Embryonic facial prominence (tissue), 1 donor: ENCODE data around the gene RNPC3.

Source experiments
- DNase-seq: peaks from one replicate; pipeline ENCODE4 v3.0.0-alpha.2; 2016; ENCODE audit errors: extremely low spot score

Gene RNPC3

GRCh38 chr1:103525607-103526507 is at the start of gene RNPC3:
Gene RNPC3 (plus strand): TSS chr1:103525699. CDS start chr1:103526071, 372 bp downstream.
- peak; percentile 88 for DNase-seq

- DNase-seq, result no peak
Measured at GRCh38 chr1:103477101-103477500, 48.4 kb upstream of the RNPC3 start.

GRCh38 chr1:103489935-103490334 is 35.6 kb upstream of the RNPC3 start:
- DNase-seq, result no peak

GRCh38 chr1:103492003-103492625 is 33.4 kb upstream of the RNPC3 start:
- DNase-seq, result no peak

GRCh38 chr1:103496014-103496635 is 29.4 kb upstream of the RNPC3 start:
- DNase-seq, result no peak

- DNase-seq, result no peak
Measured at GRCh38 chr1:103497404-103497803, 28.1 kb upstream of the RNPC3 start.

- no peak for DNase-seq
Measured at GRCh38 chr1:103509250-103509649, 16.2 kb upstream of the RNPC3 start.

- DNase-seq, result no peak
Measured at GRCh38 chr1:103513711-103514110, 11.8 kb upstream of the RNPC3 start.

- DNase-seq, result peak; percentile 15
Measured at GRCh38 chr1:103514920-103515503, 10.5 kb upstream of the RNPC3 start.

- no peak for DNase-seq
Measured at GRCh38 chr1:103516283-103516682, 9.2 kb upstream of the RNPC3 start.

- no peak for DNase-seq
Measured at GRCh38 chr1:103516693-103517092, 8.8 kb upstream of the RNPC3 start.

GRCh38 chr1:103517380-103518047 is 8.0 kb upstream of the RNPC3 start:
- DNase-seq, result no peak

- no peak for DNase-seq
Measured at GRCh38 chr1:103520822-103521221, 4.7 kb upstream of the RNPC3 start.

- DNase-seq, result no peak
Measured at GRCh38 chr1:103523346-103523745, 2.2 kb upstream of the RNPC3 start.

GRCh38 chr1:103525114-103525606 is 339 bp upstream of the RNPC3 start:
- peak; percentile 19 for DNase-seq

GRCh38 chr1:103527331-103527730 is 1.8 kb downstream of the RNPC3 start:
- DNase-seq, result no peak

- no peak for DNase-seq
Measured at GRCh38 chr1:103529746-103530145, 4.2 kb downstream of the RNPC3 start.

- no peak for DNase-seq
Measured at GRCh38 chr1:103538226-103538625, 12.7 kb downstream of the RNPC3 start.

- DNase-seq, result no peak
Measured at GRCh38 chr1:103541431-103541830, 15.9 kb downstream of the RNPC3 start.

- DNase-seq, result no peak
Measured at GRCh38 chr1:103546496-103546895, 21.0 kb downstream of the RNPC3 start.

- DNase-seq, result no peak
Measured at GRCh38 chr1:103547840-103548239, 22.3 kb downstream of the RNPC3 start.

GRCh38 chr1:103560427-103560826 is 34.9 kb downstream of the RNPC3 start:
- no peak for DNase-seq
